ENCODE data around the gene TMX3.

TMX3 gene

GRCh38 chr18:68707646-68708045, 7.3 kb downstream of the TMX3 start:
- peak; percentile 29 for DNase-seq (ENCODE audit: low spot score)

DNA sequence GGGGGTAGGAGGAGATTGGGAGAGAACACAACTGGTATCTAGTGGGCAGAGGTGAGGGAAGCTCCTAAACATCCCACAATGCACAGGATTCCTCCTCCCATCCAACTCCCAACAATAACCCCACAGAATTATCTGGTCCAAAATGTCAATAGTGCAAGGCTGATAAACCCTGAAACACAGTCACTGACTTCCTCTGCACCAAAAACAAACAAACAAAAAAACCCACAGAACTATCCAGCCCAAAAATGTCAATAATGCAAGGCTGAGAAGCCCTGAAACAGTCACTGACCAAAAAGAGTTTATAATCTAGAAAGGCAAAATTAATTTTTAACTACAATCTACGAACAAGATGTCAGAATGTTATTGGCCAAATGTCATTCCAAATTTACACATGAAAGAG, 9.8 kb downstream of the TMX3 start:
- DNase-seq (ENCODE audit: low spot score): no peak

DNA sequence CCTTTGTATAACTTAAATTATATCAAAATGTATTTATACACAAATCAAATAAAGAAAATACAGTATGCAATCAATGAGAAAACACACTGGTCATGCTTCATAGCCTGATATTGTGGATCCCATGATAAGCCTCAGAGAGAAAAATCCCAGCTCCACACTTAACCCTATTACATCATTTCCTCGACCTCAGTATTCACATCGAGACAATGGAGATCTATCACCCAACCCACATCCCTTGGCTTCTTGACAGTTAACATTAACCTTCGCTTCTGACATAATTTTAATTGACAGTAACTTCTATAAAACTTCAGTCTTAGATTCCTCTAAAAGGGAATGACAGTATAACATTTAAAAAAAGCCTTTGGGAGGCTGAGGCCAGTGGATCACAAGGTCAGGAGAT, 11.6 kb downstream of the TMX3 start:
- DNase-seq (ENCODE audit: low spot score): no peak

- no peak for DNase-seq (ENCODE audit: low spot score)
These were observed 13.6 kb downstream of the TMX3 start for GRCh38 chr18:68701353-68701752.

GRCh38 chr18:68699043-68699442, 15.9 kb downstream of the TMX3 start:
- no peak for DNase-seq (ENCODE audit: low spot score)

DNA sequence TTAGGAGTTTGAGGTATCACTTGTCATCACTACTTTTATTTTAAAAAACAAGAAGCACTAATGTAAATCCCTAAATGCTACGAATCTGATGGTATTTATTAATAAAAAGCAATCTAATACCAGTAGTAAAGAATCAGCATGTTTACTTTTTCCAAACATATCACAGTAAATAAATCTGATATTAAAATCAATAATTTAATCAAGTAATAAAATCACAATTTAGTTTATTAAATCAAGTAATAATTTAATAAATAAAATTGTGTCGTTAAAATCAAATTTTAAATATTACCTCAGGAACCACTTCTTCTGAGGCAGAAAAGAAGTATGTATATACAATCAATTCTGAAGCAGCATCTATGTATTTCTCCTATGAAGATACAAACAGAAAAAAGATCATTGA, 18.0 kb downstream of the TMX3 start:
- no peak for DNase-seq (ENCODE audit: low spot score)

DNA sequence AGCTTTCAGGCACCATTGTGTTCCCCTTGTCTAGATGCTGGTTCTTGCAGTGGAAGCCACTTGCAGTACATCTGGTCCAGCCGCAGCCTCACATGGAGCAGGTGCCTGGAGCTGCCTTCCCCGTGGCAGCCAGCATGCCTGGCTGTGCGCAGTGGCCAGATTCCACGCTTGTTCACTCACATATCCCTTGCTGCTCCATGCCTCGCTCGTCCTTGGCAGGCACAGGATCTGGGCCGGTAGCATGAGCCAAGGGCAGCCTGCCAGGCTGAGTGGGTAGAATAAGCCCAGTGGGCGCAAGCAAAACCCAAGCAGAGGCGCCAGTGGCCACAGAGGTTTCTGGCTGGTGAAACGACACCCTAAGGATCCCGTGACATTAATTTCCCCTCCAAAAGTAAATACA, 20.6 kb downstream of the TMX3 start:
- no peak for DNase-seq (ENCODE audit: low spot score)

DNA sequence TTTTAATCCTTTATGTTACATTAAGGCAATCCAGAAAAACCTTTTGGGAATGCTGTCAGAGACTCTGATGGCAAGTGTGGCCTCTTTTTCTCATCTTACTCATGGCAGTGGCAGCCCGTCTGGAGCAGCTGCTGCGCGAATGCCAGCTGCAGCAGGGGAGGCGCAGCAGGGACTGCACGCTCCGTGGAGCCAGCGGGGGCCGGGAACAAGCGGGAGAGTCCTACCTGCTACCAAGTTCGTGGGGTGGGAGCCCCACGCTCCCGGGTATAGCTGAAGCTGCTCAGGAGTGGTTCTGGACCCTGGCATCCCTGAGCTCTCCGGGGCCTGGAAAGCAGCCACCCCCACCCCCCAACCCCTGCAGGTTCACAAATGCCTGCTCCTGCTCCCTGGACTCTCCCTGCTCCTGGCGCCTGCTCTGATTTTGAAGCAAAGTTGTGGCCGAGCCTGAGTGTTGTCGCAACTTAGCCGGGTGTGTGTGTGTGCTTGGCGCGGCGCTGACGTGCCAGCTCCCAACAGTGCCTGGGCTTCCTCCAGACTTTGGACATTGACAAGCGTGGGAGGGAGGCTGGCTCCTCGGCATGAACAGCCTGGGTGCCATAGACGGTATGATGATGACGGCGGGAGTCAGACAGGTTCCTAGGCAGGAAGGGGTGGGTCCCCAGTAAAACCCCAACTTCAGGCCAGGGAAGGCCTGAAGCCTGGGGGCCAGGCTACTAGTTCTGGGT, 21.7 kb downstream of the TMX3 start:
- DNase-seq (ENCODE audit: low spot score): no peak

GRCh38 chr18:68679528-68679927, 35.4 kb downstream of the TMX3 start:
- peak; percentile 32 for DNase-seq (ENCODE audit: low spot score)

GRCh38 chr18:68676913-68677312, 38.0 kb downstream of the TMX3 start:
- no peak for DNase-seq (ENCODE audit: low spot score)

- DNase-seq (ENCODE audit: low spot score): peak; percentile 3
These were observed 47.8 kb downstream of the TMX3 start for GRCh38 chr18:68667121-68667520.

DNA sequence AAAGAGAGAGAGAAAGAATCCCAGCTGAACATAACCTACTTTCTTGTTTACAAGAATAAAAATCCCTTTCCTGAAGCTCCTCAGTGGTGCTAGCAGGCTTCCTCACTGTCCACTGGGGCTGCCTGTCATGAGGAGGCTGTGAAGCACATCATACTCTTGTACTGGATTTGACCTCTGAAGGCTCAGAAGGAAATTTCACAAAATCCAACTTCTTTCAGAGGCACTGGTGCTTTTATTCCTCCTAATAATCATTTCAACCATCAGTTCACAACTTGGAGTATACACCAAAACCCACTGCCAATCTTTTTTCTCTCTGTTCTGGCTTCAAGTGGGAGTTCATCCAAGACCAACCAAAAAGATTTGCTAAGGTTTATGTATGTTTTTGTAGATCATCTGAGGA, 48.5 kb downstream of the TMX3 start:
- no peak for DNase-seq (ENCODE audit: low spot score)

GRCh38 chr18:68665628-68666027, 49.3 kb downstream of the TMX3 start:
- no peak for DNase-seq (ENCODE audit: low spot score)

DNA sequence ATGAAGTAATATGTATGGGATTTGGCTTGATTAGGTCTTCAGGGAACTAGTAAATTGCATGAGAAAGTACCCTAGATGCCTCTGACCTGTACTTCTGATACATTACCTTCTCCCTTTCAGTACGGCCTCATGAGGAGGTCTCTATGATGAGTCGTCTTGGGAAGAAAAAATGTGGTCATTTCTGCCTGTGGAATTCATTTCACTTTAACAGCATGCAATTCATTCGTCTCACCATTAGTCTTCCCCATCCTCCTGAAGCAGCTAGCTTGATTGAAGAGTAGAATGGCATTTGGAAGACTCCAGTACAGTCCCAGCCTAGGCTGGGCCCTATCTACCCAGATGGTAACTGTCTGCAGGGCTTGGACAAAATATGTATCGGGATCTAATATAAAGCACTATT, 52.2 kb downstream of the TMX3 start:
- peak; percentile 4 for DNase-seq (ENCODE audit: low spot score)

GRCh38 chr18:68660354-68661183, 54.3 kb downstream of the TMX3 start:
- DNase-seq (ENCODE audit: low spot score): peak; percentile 26

- no peak for DNase-seq (ENCODE audit: low spot score)
These were observed 66.7 kb downstream of the TMX3 start for GRCh38 chr18:68648191-68648590.

DNA sequence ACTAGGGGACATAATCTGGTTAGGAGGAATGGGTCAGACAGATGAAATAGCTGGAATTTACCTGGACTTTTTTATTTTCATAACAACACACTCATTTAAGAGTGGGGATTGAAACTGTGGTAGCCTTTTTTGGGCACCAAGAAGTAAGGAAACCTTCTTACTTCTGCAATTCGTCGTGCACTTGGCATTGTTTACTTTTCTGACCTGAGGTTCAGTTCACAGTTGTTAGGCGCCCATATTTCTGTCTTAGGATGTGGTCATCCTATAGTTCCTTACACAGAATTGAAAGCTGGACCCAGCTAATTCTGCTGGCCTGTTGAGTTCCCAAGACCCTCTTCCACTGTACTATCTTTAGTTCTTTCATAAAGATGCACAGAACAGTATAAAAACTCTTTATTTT, 72.9 kb downstream of the TMX3 start:
- no peak for DNase-seq (ENCODE audit: low spot score)

GRCh38 chr18:68640861-68641260, 74.0 kb downstream of the TMX3 start:
- no peak for DNase-seq (ENCODE audit: low spot score)

GRCh38 chr18:68638613-68639012, 76.3 kb downstream of the TMX3 start:
- no peak for DNase-seq (ENCODE audit: low spot score)

GRCh38 chr18:68627812-68628211, 87.1 kb downstream of the TMX3 start:
- DNase-seq (ENCODE audit: low spot score): no peak
